DND-41 (cell line): ENCODE measurements around the gene PRDM13.

Experiments
- ATAC-seq: fragments of 200-7000 bp; cut with Tn5 transposase; 3 replicates; pipeline ENCODE4 v1.9.1; 2021; ENCODE audit warnings: low read depth; ENCODE audit not compliant: insufficient read depth
- DNase-seq: peaks from one replicate; pipeline ENCODE4 v3.0.0-alpha.2; 2020
- H2AFZ ChIP-seq: 2 replicates; pipeline ENCODE4 v1.6.0; 2012; ENCODE audit warnings: low read depth, low read length
- H3K27ac ChIP-seq: 2 replicates; pipeline ENCODE4 v1.5.1; 2012; ENCODE audit warnings: low read length, inconsistent platforms
- H3K27me3 ChIP-seq: fragments of 200-600 bp; sonication (generic); 2 replicates; pipeline ENCODE4 v1.6.0; 2012; ENCODE audit warnings: low read length, mild to moderate bottlenecking, inconsistent platforms; ENCODE audit not compliant: insufficient read depth, poor library complexity
- H3K36me3 ChIP-seq: 2 replicates; pipeline ENCODE4 v1.5.1; 2012; ENCODE audit warnings: low read length, inconsistent platforms; ENCODE audit not compliant: insufficient read depth
- H3K4me1 ChIP-seq: 2 replicates; pipeline ENCODE4 v1.5.1; 2012; ENCODE audit warnings: mild to moderate bottlenecking, low read length; ENCODE audit not compliant: insufficient read depth
- H3K4me2 ChIP-seq: 2 replicates; pipeline ENCODE4 v1.6.0; 2012; ENCODE audit warnings: mild to moderate bottlenecking, moderate library complexity, low read length, inconsistent platforms; ENCODE audit not compliant: insufficient read depth
- H3K4me3 ChIP-seq, 2 experiments: fragments of 200-600 bp in 1 of 2; shearing (Covaris generic) in 1 of 2; 2 replicates each; pipeline ENCODE4 v1.5.1; 2012 to 2016; ENCODE audit warnings: inconsistent platforms in 2 of 2, low read length in 2 of 2, mild to moderate bottlenecking in 2 of 2, low read depth in 1 of 2, moderate library complexity in 1 of 2
- H3K79me2 ChIP-seq: 2 replicates; pipeline ENCODE4 v1.6.0; 2012; ENCODE audit warnings: low read length, inconsistent platforms; ENCODE audit not compliant: insufficient read depth
- H3K9ac ChIP-seq: 2 replicates; pipeline ENCODE4 v1.6.0; 2012; ENCODE audit warnings: low read depth, mild to moderate bottlenecking, inconsistent platforms, low read length, moderate library complexity
- H3K9me3 ChIP-seq: 2 replicates; pipeline ENCODE4 v1.5.1; 2012; ENCODE audit warnings: low read length, moderate library complexity, mild to moderate bottlenecking, inconsistent platforms; ENCODE audit not compliant: insufficient read depth, severe bottlenecking
- H4K20me1 ChIP-seq: 2 replicates; pipeline ENCODE4 v1.6.0; 2012; ENCODE audit warnings: low read length; ENCODE audit not compliant: insufficient read depth
- EZH2 ChIP-seq: IDR thresholded peaks from 3 replicates; pipeline ENCODE4 v1.6.1; 2012; ENCODE audit warnings: borderline replicate concordance, low read depth, mild to moderate bottlenecking, moderate library complexity, low read length, inconsistent platforms; ENCODE audit not compliant: severe bottlenecking
- TF ChIP-seq, protein P1 (sequence below): IDR thresholded peaks from 2 replicates; pipeline ENCODE4 v1.5.1; 2012; ENCODE audit warnings: borderline replicate concordance, low read length, moderate library complexity, mild to moderate bottlenecking; ENCODE audit not compliant: poor library complexity, severe bottlenecking; ENCODE audit errors: extremely low read depth

The PRDM13 gene

DNA sequence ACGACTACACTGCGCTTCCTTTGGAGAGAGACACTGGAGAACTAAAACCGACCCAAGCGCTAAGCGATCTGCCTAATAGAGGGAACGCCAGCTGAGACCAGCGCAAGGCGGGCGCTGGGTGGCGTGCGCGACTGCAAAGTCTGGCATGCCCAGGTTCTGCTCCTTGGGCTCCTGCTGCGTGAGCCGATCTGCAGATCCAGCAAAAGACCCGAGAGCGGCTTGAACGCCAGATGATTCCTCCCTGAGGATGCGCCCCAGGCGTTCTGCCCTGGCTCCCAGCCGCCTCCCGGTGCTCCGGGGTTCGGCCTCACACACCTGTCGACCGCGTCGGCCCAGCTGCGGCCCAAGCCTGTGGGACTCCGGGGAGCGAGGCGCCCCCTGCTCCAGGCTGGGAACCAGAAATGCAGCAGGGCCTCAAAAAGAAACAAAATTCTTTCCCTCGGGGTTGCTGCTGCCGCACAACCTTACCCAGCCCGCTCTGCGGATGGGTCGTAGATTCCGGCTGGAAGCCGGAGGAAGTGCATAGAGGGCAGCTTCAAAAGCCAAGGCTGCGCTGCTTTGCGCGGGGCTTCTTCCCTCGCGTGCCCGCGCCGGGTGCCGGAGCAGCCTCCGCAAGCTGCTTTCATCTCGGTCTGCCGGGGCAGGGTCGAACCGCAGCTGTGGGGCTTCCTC is 17.9 kb upstream of the PRDM13 start:
- peak overlapping the region; percentile 59 for H3K9ac ChIP-seq

DNA sequence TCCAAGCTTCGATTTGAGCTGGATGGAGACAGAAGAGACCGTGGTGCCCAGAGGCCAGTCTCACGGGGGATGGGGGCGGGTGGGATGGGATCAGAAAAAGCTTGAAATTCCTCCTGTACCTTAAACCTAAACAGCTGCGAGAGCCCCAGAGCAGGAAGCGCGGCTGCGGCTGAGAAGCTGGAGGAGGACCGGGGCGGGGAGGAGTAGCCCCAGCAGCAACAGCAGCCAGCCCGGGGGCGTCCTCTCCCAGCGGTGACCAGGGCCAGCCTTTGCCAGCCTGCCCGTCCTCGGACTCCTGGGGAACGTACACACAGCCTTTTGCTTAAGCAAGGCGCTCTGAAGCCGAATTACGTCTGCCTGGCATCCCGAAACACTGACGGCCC is 17.4 kb upstream of the PRDM13 start:
- Histone ChIP-seq H3K27ac (peak overlapping the region; percentile 52; the same call in 1 of the 2 replicates), H3K9me3 (no peaks in the 10 kb centered on the region), H3K79me2 (no peaks in the 10 kb centered on the region), H3K4me2 (peak overlapping the region; percentile 97), H3K4me3 (peak overlapping the region; percentile 41 to 74; a peak in 3 of 4 replicates), H3K4me1 (peaks cover 20% of the 10 kb centered on the region), H4K20me1 (no peaks in the 10 kb centered on the region), H3K36me3 (no peaks in the 10 kb centered on the region), H3K9ac (peak overlapping the region; percentile 59), H2AFZ (peak overlapping the region; percentile 92), H3K27me3 (peaks cover 37% of the 10 kb centered on the region)
- DNase-seq (no peak), ATAC-seq (peak; percentile 52)
- TF ChIP-seq, protein P1, sequence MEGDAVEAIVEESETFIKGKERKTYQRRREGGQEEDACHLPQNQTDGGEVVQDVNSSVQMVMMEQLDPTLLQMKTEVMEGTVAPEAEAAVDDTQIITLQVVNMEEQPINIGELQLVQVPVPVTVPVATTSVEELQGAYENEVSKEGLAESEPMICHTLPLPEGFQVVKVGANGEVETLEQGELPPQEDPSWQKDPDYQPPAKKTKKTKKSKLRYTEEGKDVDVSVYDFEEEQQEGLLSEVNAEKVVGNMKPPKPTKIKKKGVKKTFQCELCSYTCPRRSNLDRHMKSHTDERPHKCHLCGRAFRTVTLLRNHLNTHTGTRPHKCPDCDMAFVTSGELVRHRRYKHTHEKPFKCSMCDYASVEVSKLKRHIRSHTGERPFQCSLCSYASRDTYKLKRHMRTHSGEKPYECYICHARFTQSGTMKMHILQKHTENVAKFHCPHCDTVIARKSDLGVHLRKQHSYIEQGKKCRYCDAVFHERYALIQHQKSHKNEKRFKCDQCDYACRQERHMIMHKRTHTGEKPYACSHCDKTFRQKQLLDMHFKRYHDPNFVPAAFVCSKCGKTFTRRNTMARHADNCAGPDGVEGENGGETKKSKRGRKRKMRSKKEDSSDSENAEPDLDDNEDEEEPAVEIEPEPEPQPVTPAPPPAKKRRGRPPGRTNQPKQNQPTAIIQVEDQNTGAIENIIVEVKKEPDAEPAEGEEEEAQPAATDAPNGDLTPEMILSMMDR = no peak
- no peak for TF ChIP-seq EZH2

More for the DNA sequence above, 17.9 kb upstream of the PRDM13 start:
- Histone ChIP-seq H3K4me2 (peak overlapping the region; percentile 97), H2AFZ (peak overlapping the region; percentile 92), H3K4me1 (peaks cover 20% of the 10 kb centered on the region), H3K27me3 (peaks cover 37% of the 10 kb centered on the region), H3K4me3 (peak overlapping the region; percentile 41 to 74; a peak in 3 of 4 replicates), H3K27ac (peak overlapping the region; percentile 52; the same call in 1 of the 2 replicates), H3K9me3 (no peaks in the 10 kb centered on the region), H3K79me2 (no peaks in the 10 kb centered on the region), H4K20me1 (no peaks in the 10 kb centered on the region), H3K36me3 (no peaks in the 10 kb centered on the region)
- TF ChIP-seq, protein P1 = peak; percentile 84
- peak; percentile 81 for TF ChIP-seq EZH2
- ATAC-seq (peak; percentile 92), DNase-seq (peak; percentile 81)

DNA sequence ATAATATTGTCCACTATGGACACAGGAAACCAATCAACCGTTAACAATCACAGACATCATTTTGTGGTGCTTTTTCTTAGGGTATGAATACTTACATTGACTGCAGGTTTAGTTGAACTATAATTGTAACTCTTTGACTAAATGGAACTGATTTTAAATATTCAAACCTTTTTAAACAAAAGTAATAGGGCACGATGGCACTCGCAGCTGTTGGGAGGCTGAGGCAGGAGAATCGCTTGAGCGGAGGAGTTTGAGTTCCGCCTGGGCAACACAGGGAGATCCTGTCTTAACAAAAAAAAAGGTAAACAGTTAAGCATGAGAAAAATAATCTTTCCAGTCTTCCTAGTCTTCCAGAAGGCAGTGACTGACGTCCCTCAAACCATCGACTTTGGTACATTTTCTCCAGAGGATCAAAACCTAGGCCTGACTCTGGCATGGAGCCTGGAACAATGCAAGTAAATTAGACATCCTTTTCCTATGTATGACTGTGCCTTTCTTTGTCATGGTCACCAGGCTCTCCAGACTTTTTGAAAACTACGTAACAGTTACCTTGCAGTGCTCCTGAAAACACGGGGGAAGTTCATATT is 16.6 kb upstream of the PRDM13 start:
- TF ChIP-seq, protein P1 = no peak
- TF ChIP-seq EZH2 = no peak
- Histone ChIP-seq H3K9me3 (no peaks in the 10 kb centered on the region), H3K27me3 (peaks cover 37% of the 10 kb centered on the region), H2AFZ (no peak overlapping the region), H3K36me3 (no peaks in the 10 kb centered on the region), H3K4me3 (peak overlapping the region in 1 of 2 experiments; percentile 74; a peak in 2 of 4 replicates), H4K20me1 (no peaks in the 10 kb centered on the region), H3K4me2 (peak overlapping the region; percentile 97), H3K79me2 (no peaks in the 10 kb centered on the region), H3K27ac (no peak overlapping the region), H3K9ac (no peak overlapping the region; the same call in 1 of the 2 replicates), H3K4me1 (peaks cover 20% of the 10 kb centered on the region)
- DNase-seq = no peak
- no peak for ATAC-seq
